ENCODE results near the gene FOSL2. TPM values are rescaled to one million over a fixed set of nuclear protein-coding genes. Genes with fewer than 3 reads are reported as not detected.

FOSL2 gene
- total RNA-seq, 1 donor from 2014 or later, result 213 TPM

- peaks cover 8 to 99% of the 10 kb centered on the region in 2 donors for H3K36me3 ChIP-seq
- TF ChIP-seq CTCF (IDR thresholded peaks at IDR 0.05) (no peak), POLR2AphosphoS5 (IDR thresholded peaks at IDR 0.05; ENCODE audit: insufficient read depth in 1 of 2, low read depth in 1 of 2) (peak; percentile 13 to 62), POLR2A (IDR thresholded peaks at IDR 0.05) (no peak)
- no peaks in the 10 kb centered on the region for H3K9me3 ChIP-seq
- DNase-seq (ENCODE audit: extremely low spot score in 2 of 2), result no peak
- peak overlapping the region; percentile 70 for H3K27ac ChIP-seq
- no peak overlapping the region for H3K4me3 ChIP-seq
- H3K4me1 ChIP-seq, result peaks cover 97% of the 10 kb centered on the region
- intact Hi-C loops (cut with DNase I), result loop anchor here (5.0 kb wide), 1 partner anchor 38 kb away; no protein-coding TSS in a partner anchor
- H3K27me3 ChIP-seq, result no peaks in the 10 kb centered on the region
Measured at GRCh38 chr2:28408764-28409599, 16.3 kb downstream of the FOSL2 start.

GRCh38 chr2:28411166-28411755 lies 18.6 kb downstream of the FOSL2 start:
- Histone ChIP-seq H3K36me3 (peaks cover 6 to 99% of the 10 kb centered on the region in 2 donors), H3K4me3 (no peak overlapping the region), H3K4me1 (peaks cover 91% of the 10 kb centered on the region), H3K27me3 (no peaks in the 10 kb centered on the region), H3K27ac (peak overlapping the region; percentile 70), H3K9me3 (no peaks in the 10 kb centered on the region)
- TF ChIP-seq CTCF (IDR thresholded peaks at IDR 0.05) (no peak), POLR2AphosphoS5 (IDR thresholded peaks at IDR 0.05; ENCODE audit: insufficient read depth in 1 of 2, low read depth in 1 of 2) (no peak), POLR2A (IDR thresholded peaks at IDR 0.05) (no peak)
- no peak for DNase-seq (ENCODE audit: extremely low spot score in 2 of 2)
- intact Hi-C loops (cut with DNase I), result no loop called here

- no peak for TF ChIP-seq POLR2A (IDR thresholded peaks at IDR 0.05)
- TF ChIP-seq CTCF (IDR thresholded peaks at IDR 0.05), result no peak
- peak in 1 of 2 donors; percentile 74 for TF ChIP-seq POLR2AphosphoS5 (IDR thresholded peaks at IDR 0.05; ENCODE audit: insufficient read depth in 1 of 2, low read depth in 1 of 2)
- no peaks in the 10 kb centered on the region for H3K9me3 ChIP-seq
- intact Hi-C loops (cut with DNase I), result no loop called here
- peak overlapping the region; percentile 61 for H3K27ac ChIP-seq
- no peak overlapping the region for H3K4me3 ChIP-seq
- peaks cover 82% of the 10 kb centered on the region for H3K4me1 ChIP-seq
- H3K27me3 ChIP-seq, result no peaks in the 10 kb centered on the region
- peaks cover 6 to 91% of the 10 kb centered on the region in 2 donors for H3K36me3 ChIP-seq
- DNase-seq (ENCODE audit: extremely low spot score in 2 of 2), result no peak
Measured at GRCh38 chr2:28411956-28412609, 19.4 kb downstream of the FOSL2 start.

GRCh38 chr2:28412625-28413151 lies 20.0 kb downstream of the FOSL2 start:
- Histone ChIP-seq H3K27ac (peak overlapping the region; percentile 61), H3K4me3 (no peak overlapping the region), H3K9me3 (no peaks in the 10 kb centered on the region), H3K36me3 (peaks cover 6 to 85% of the 10 kb centered on the region in 2 donors), H3K27me3 (no peaks in the 10 kb centered on the region), H3K4me1 (peaks cover 76% of the 10 kb centered on the region)
- DNase-seq (ENCODE audit: extremely low spot score in 2 of 2), result no peak
- intact Hi-C loops (cut with DNase I), result no loop called here
- TF ChIP-seq POLR2A (IDR thresholded peaks at IDR 0.05) (no peak), POLR2AphosphoS5 (IDR thresholded peaks at IDR 0.05; ENCODE audit: insufficient read depth in 1 of 2, low read depth in 1 of 2) (no peak), CTCF (IDR thresholded peaks at IDR 0.05) (no peak)

All from vagina (tissue), 2 donors.